ENCODE results near the gene PRKCA.

PRKCA gene

GRCh38 chr17:66430846-66431795 lies 128.7 kb downstream of the PRKCA start:
- TF ChIP-seq CTCF (IDR thresholded peaks at IDR 0.05; ENCODE audit: low read depth, low read length, missing control alignments), result no peak
- in situ Hi-C loops (cut with HindIII; ENCODE audit: low pct_ligation_motif_present, low sequenced_read_pairs), result no loop called here
- H3K27me3 ChIP-seq (replicated peaks), result no peaks in the 10 kb centered on the region
- no peak for DNase-seq
- no peak overlapping the region for H3K27ac ChIP-seq
- H3K4me3 ChIP-seq (ENCODE audit: low read depth, low read length), result no peak overlapping the region
- no peaks in the 10 kb centered on the region for H3K36me3 ChIP-seq (replicated peaks)

GRCh38 chr17:66431910-66432309 lies 129.5 kb downstream of the PRKCA start:
- TF ChIP-seq CTCF (IDR thresholded peaks at IDR 0.05; ENCODE audit: low read depth, low read length, missing control alignments), result no peak
- peak; percentile 33 for DNase-seq
- Histone ChIP-seq H3K27me3 (replicated peaks) (no peaks in the 10 kb centered on the region), H3K4me3 (ENCODE audit: low read depth, low read length) (no peak overlapping the region), H3K36me3 (replicated peaks) (no peaks in the 10 kb centered on the region), H3K27ac (peak overlapping the region; percentile 28)
- in situ Hi-C loops (cut with HindIII; ENCODE audit: low pct_ligation_motif_present, low sequenced_read_pairs), result no loop called here

- TF ChIP-seq CTCF (IDR thresholded peaks at IDR 0.05; ENCODE audit: low read depth, low read length, missing control alignments), result no peak
- no peak for DNase-seq
- Histone ChIP-seq H3K4me3 (ENCODE audit: low read depth, low read length) (no peak overlapping the region), H3K27ac (peak overlapping the region; percentile 28), H3K27me3 (replicated peaks) (no peaks in the 10 kb centered on the region), H3K36me3 (replicated peaks) (no peaks in the 10 kb centered on the region)
- in situ Hi-C loops (cut with HindIII; ENCODE audit: low pct_ligation_motif_present, low sequenced_read_pairs), result no loop called here
These were observed 130.1 kb downstream of the PRKCA start for GRCh38 chr17:66432411-66432957.

GRCh38 chr17:66432996-66433551 lies 130.7 kb downstream of the PRKCA start:
- Histone ChIP-seq H3K36me3 (replicated peaks) (no peaks in the 10 kb centered on the region), H3K27ac (no peak overlapping the region), H3K27me3 (replicated peaks) (no peaks in the 10 kb centered on the region), H3K4me3 (ENCODE audit: low read depth, low read length) (no peak overlapping the region)
- in situ Hi-C loops (cut with HindIII; ENCODE audit: low pct_ligation_motif_present, low sequenced_read_pairs), result no loop called here
- no peak for DNase-seq
- no peak for TF ChIP-seq CTCF (IDR thresholded peaks at IDR 0.05; ENCODE audit: low read depth, low read length, missing control alignments)

- DNase-seq, result no peak
- no peak overlapping the region for H3K4me3 ChIP-seq (ENCODE audit: low read depth, low read length)
- no peak for TF ChIP-seq CTCF (IDR thresholded peaks at IDR 0.05; ENCODE audit: low read depth, low read length, missing control alignments)
- no peaks in the 10 kb centered on the region for H3K36me3 ChIP-seq (replicated peaks)
- in situ Hi-C loops (cut with HindIII; ENCODE audit: low pct_ligation_motif_present, low sequenced_read_pairs), result no loop called here
- no peak overlapping the region for H3K27ac ChIP-seq
- H3K27me3 ChIP-seq (replicated peaks), result no peaks in the 10 kb centered on the region
These were observed 132.8 kb downstream of the PRKCA start for GRCh38 chr17:66435182-66435581.

Data from brain microvascular endothelial cell (primary cell).